WTC11 (cell line): ENCODE data around the gene TBCEL. TPM values are rescaled to one million over a fixed set of nuclear protein-coding genes. Genes with fewer than 3 reads are reported as not detected.

Experiments
- ATAC-seq: fragments of 200-7000 bp; cut with Tn5 transposase; 2 replicates; pipeline ENCODE4 v1.10.0; 2021; ENCODE audit warnings: mild to moderate bottlenecking, moderate library complexity
- CTCF ChIA-PET: fragments of 300-600 bp; sonication (Branson Sonifier 250); formaldehyde crosslinking; loops from one replicate; lab custom pipeline; 2021; ENCODE audit warnings: antibody characterized with exemption; lab: Charles Lee
- POLR2A ChIA-PET: fragments of 350-600 bp; sonication (Branson Sonifier 250); formaldehyde crosslinking; loops from one replicate; lab custom pipeline; 2021; ENCODE audit warnings: antibody characterized with exemption; lab: Charles Lee
- DNase-seq: peaks from one replicate; pipeline ENCODE4 v3.0.0; 2021; ENCODE audit warnings: low spot score
- H3K27ac Mint-ChIP-seq: 2 replicates; pipeline ENCODE4 v1.8.0; 2021; ENCODE audit warnings: mixed read lengths
- H3K27me3 Mint-ChIP-seq: 2 replicates; pipeline ENCODE4 v1.8.0; 2021; ENCODE audit warnings: low read depth, mild to moderate bottlenecking, moderate library complexity, mixed read lengths
- H3K36me3 Mint-ChIP-seq: 2 replicates; pipeline ENCODE4 v1.8.0; 2021; ENCODE audit warnings: mixed read lengths
- H3K4me1 Mint-ChIP-seq: 2 replicates; pipeline ENCODE4 v1.8.0; 2022; ENCODE audit warnings: mixed read lengths
- H3K4me3 Mint-ChIP-seq: 2 replicates; pipeline ENCODE4 v1.8.0; 2021; ENCODE audit warnings: mild to moderate bottlenecking, moderate library complexity, mixed read lengths
- H3K9me3 Mint-ChIP-seq: 2 replicates; pipeline ENCODE4 v1.8.0; 2021; ENCODE audit warnings: mixed read lengths
- FOXP1 ChIP-seq: sonication (generic); formaldehyde crosslinking; IDR thresholded peaks from 2 replicates; pipeline ENCODE4 v1.8.0; 2022; ENCODE audit warnings: missing genetic modification reagents, mild to moderate bottlenecking, moderate library complexity, borderline replicate concordance
- GABPB1 ChIP-seq: sonication (generic); formaldehyde crosslinking; IDR thresholded peaks from 2 replicates; pipeline ENCODE4 v1.8.1; 2023; ENCODE audit warnings: mild to moderate bottlenecking, missing genetic modification reagents
- MXD4 ChIP-seq: fragments of 250-450 bp; sonication (Bioruptor Pico); IDR thresholded peaks from 2 replicates; pipeline ENCODE4 v1.8.0; 2021; ENCODE audit warnings: mild to moderate bottlenecking, moderate library complexity, borderline replicate concordance
- NFATC4 ChIP-seq: fragments of 250-450 bp; sonication (Bioruptor Pico); IDR thresholded peaks from 2 replicates; pipeline ENCODE4 v1.9.0; 2021; ENCODE audit warnings: mild to moderate bottlenecking
- NFE2L1 ChIP-seq: sonication (generic); formaldehyde crosslinking; IDR thresholded peaks from 2 replicates; pipeline ENCODE4 v1.8.1; 2023; ENCODE audit warnings: missing genetic modification reagents
- NR2C2 ChIP-seq: sonication (generic); formaldehyde crosslinking; IDR thresholded peaks from 2 replicates; pipeline ENCODE4 v1.8.0; 2022; ENCODE audit warnings: mild to moderate bottlenecking, missing genetic modification reagents
- PRRX2 ChIP-seq: fragments of 250-450 bp; sonication (Bioruptor Pico); IDR thresholded peaks from 2 replicates; pipeline ENCODE4 v1.8.0; 2021; ENCODE audit warnings: mild to moderate bottlenecking
- RELA ChIP-seq: sonication (generic); formaldehyde crosslinking; IDR thresholded peaks from 2 replicates; pipeline ENCODE4 v1.8.1; 2022; ENCODE audit warnings: missing genetic modification reagents, mild to moderate bottlenecking, borderline replicate concordance
- TEAD1 ChIP-seq: sonication (generic); formaldehyde crosslinking; IDR thresholded peaks from 2 replicates; pipeline ENCODE4 v1.8.0; 2022; ENCODE audit warnings: mild to moderate bottlenecking, missing genetic modification reagents
- ZNF263 ChIP-seq: sonication (generic); formaldehyde crosslinking; IDR thresholded peaks from 2 replicates; pipeline ENCODE4 v1.8.1; 2022; ENCODE audit warnings: low read depth, mild to moderate bottlenecking, moderate library complexity, missing genetic modification reagents
- ZNF416 ChIP-seq: fragments of 250-450 bp; sonication (Bioruptor Pico); IDR thresholded peaks from 2 replicates; pipeline ENCODE4 v1.9.0; 2021; ENCODE audit warnings: mild to moderate bottlenecking, inconsistent platforms
- ZNF423 ChIP-seq: fragments of 250-450 bp; sonication (Bioruptor Pico); IDR thresholded peaks from 2 replicates; pipeline ENCODE4 v2.1.2; 2022; ENCODE audit warnings: mild to moderate bottlenecking, moderate library complexity
- total RNA-seq: library from RNA; stranded (reverse); gene quantifications from 3 replicates; pipeline ENCODE4 v1.2.3, GENCODE V29; 2021
- TF ChIP-seq, protein P1 (sequence below): sonication (generic); formaldehyde crosslinking; IDR thresholded peaks from 2 replicates; pipeline ENCODE4 v1.8.1; 2023; ENCODE audit warnings: mild to moderate bottlenecking, moderate library complexity, missing genetic modification reagents
- TF ChIP-seq, protein P2 (sequence below): fragments of 250-450 bp; sonication (Bioruptor Pico); IDR thresholded peaks from 2 replicates; pipeline ENCODE4 v2.1.2; 2022; ENCODE audit warnings: mild to moderate bottlenecking, moderate library complexity
- TF ChIP-seq, protein P3 (sequence below): sonication (generic); formaldehyde crosslinking; IDR thresholded peaks from 2 replicates; pipeline ENCODE4 v1.8.1; 2022; ENCODE audit warnings: low read depth, mild to moderate bottlenecking, moderate library complexity, missing genetic modification reagents, borderline replicate concordance
- TF ChIP-seq, protein P4 (sequence below): fragments of 250-450 bp; sonication (Bioruptor Pico); IDR thresholded peaks from 2 replicates; pipeline ENCODE4 v1.9.0; 2021; ENCODE audit warnings: mild to moderate bottlenecking, borderline replicate concordance
- TF ChIP-seq, protein P5 (sequence below): sonication (generic); formaldehyde crosslinking; IDR thresholded peaks from 2 replicates; pipeline ENCODE4 v1.8.1; 2023; ENCODE audit warnings: mild to moderate bottlenecking, missing genetic modification reagents, moderate library complexity
- TF ChIP-seq, protein P6 (sequence below): sonication (generic); formaldehyde crosslinking; IDR thresholded peaks from 2 replicates; pipeline ENCODE4 v1.8.0; 2022; ENCODE audit warnings: mild to moderate bottlenecking, missing genetic modification reagents

Gene TBCEL
- total RNA-seq, 1 experiment from 2014 or later, result 9.5 TPM

DNA sequence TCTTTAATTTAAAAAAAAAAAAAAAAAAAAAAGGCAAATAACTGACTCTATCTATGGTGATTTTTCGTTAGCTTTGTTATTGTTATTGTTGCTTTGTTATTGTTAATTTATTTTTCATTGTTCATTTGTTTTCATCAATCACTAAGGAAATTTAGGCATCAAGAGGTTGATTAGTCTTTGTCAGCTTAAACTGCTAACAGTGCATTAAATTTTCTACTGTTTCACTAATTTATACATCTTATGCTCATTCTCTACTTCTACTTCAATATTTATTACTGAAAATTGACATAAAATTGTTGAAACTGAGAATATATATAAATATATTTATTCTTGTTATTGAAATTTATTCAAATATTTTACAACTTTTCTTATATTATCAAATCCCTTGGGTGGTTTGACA lies 24.0 kb downstream of the TBCEL start:
- CTCF ChIA-PET, result no interaction called here
- Mint-ChIP-seq H3K9me3 (no peaks in the 10 kb centered on the region), H3K4me1 (peaks cover 8% of the 10 kb centered on the region), H3K27me3 (no peaks in the 10 kb centered on the region), H3K27ac (no peak overlapping the region), H3K4me3 (no peak overlapping the region), H3K36me3 (peaks cover 12% of the 10 kb centered on the region)
- TF ChIP-seq, protein P1, sequence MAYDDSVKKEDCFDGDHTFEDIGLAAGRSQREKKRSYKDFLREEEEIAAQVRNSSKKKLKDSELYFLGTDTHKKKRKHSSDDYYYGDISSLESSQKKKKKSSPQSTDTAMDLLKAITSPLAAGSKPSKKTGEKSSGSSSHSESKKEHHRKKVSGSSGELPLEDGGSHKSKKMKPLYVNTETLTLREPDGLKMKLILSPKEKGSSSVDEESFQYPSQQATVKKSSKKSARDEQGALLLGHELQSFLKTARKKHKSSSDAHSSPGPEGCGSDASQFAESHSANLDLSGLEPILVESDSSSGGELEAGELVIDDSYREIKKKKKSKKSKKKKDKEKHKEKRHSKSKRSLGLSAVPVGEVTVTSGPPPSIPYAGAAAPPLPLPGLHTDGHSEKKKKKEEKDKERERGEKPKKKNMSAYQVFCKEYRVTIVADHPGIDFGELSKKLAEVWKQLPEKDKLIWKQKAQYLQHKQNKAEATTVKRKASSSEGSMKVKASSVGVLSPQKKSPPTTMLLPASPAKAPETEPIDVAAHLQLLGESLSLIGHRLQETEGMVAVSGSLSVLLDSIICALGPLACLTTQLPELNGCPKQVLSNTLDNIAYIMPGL (CRISPR knock-in tag), result no peak
- no peak for TF ChIP-seq TEAD1 (CRISPR knock-in tag)
- no peak for TF ChIP-seq NFE2L1 (CRISPR knock-in tag)
- TF ChIP-seq, protein P2, sequence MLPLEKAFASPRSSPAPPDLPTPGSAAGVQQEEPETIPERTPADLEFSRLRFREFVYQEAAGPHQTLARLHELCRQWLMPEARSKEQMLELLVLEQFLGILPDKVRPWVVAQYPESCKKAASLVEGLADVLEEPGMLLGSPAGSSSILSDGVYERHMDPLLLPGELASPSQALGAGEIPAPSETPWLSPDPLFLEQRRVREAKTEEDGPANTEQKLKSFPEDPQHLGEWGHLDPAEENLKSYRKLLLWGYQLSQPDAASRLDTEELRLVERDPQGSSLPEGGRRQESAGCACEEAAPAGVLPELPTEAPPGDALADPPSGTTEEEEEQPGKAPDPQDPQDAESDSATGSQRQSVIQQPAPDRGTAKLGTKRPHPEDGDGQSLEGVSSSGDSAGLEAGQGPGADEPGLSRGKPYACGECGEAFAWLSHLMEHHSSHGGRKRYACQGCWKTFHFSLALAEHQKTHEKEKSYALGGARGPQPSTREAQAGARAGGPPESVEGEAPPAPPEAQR, result no peak
- TF ChIP-seq, protein P3, sequence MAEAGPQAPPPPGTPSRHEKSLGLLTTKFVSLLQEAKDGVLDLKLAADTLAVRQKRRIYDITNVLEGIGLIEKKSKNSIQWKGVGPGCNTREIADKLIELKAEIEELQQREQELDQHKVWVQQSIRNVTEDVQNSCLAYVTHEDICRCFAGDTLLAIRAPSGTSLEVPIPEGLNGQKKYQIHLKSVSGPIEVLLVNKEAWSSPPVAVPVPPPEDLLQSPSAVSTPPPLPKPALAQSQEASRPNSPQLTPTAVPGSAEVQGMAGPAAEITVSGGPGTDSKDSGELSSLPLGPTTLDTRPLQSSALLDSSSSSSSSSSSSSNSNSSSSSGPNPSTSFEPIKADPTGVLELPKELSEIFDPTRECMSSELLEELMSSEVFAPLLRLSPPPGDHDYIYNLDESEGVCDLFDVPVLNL (CRISPR knock-in tag), result no peak
- no peak for TF ChIP-seq ZNF416 (CRISPR knock-in tag)
- TF ChIP-seq, protein P4, sequence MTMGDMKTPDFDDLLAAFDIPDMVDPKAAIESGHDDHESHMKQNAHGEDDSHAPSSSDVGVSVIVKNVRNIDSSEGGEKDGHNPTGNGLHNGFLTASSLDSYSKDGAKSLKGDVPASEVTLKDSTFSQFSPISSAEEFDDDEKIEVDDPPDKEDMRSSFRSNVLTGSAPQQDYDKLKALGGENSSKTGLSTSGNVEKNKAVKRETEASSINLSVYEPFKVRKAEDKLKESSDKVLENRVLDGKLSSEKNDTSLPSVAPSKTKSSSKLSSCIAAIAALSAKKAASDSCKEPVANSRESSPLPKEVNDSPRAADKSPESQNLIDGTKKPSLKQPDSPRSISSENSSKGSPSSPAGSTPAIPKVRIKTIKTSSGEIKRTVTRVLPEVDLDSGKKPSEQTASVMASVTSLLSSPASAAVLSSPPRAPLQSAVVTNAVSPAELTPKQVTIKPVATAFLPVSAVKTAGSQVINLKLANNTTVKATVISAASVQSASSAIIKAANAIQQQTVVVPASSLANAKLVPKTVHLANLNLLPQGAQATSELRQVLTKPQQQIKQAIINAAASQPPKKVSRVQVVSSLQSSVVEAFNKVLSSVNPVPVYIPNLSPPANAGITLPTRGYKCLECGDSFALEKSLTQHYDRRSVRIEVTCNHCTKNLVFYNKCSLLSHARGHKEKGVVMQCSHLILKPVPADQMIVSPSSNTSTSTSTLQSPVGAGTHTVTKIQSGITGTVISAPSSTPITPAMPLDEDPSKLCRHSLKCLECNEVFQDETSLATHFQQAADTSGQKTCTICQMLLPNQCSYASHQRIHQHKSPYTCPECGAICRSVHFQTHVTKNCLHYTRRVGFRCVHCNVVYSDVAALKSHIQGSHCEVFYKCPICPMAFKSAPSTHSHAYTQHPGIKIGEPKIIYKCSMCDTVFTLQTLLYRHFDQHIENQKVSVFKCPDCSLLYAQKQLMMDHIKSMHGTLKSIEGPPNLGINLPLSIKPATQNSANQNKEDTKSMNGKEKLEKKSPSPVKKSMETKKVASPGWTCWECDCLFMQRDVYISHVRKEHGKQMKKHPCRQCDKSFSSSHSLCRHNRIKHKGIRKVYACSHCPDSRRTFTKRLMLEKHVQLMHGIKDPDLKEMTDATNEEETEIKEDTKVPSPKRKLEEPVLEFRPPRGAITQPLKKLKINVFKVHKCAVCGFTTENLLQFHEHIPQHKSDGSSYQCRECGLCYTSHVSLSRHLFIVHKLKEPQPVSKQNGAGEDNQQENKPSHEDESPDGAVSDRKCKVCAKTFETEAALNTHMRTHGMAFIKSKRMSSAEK (CRISPR knock-in tag), result no peak
- TF ChIP-seq, protein P5, sequence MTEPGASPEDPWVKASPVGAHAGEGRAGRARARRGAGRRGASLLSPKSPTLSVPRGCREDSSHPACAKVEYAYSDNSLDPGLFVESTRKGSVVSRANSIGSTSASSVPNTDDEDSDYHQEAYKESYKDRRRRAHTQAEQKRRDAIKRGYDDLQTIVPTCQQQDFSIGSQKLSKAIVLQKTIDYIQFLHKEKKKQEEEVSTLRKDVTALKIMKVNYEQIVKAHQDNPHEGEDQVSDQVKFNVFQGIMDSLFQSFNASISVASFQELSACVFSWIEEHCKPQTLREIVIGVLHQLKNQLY (CRISPR knock-in tag), result no peak
- TF ChIP-seq PRRX2 (CRISPR knock-in tag), result no peak
- no peak for TF ChIP-seq NR2C2
- no peak for TF ChIP-seq FOXP1
- TF ChIP-seq MXD4 (CRISPR knock-in tag), result no peak
- TF ChIP-seq GABPB1 (CRISPR knock-in tag), result no peak
- TF ChIP-seq RELA (CRISPR knock-in tag), result no peak
- TF ChIP-seq ZNF423 (CRISPR knock-in tag), result no peak
- no peak for TF ChIP-seq NFATC4 (CRISPR knock-in tag)
- no peak for TF ChIP-seq ZNF263 (CRISPR knock-in tag)
- TF ChIP-seq, protein P6, sequence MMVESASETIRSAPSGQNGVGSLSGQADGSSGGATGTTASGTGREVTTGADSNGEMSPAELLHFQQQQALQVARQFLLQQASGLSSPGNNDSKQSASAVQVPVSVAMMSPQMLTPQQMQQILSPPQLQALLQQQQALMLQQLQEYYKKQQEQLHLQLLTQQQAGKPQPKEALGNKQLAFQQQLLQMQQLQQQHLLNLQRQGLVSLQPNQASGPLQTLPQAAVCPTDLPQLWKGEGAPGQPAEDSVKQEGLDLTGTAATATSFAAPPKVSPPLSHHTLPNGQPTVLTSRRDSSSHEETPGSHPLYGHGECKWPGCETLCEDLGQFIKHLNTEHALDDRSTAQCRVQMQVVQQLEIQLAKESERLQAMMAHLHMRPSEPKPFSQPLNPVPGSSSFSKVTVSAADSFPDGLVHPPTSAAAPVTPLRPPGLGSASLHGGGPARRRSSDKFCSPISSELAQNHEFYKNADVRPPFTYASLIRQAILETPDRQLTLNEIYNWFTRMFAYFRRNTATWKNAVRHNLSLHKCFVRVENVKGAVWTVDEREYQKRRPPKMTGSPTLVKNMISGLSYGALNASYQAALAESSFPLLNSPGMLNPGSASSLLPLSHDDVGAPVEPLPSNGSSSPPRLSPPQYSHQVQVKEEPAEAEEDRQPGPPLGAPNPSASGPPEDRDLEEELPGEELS (CRISPR knock-in tag), result no peak
- POLR2A ChIA-PET, result interaction anchor here (0.6 to 0.7 kb wide), 2 partner anchors 37 to 1000 kb away, joined by 3 read pairs; no protein-coding TSS in a partner anchor
- ATAC-seq (no peak), DNase-seq (no peak)
